OCI-LY1 (cell line): Measurements from ENCODE around the gene COX10.

Experiments
- CTCF ChIP-seq: fragments of 200-600 bp; sonication (generic), shearing (Covaris generic); IDR thresholded peaks from 2 replicates; pipeline ENCODE4 v1.5.1; 2017; ENCODE audit warnings: mild to moderate bottlenecking, antibody characterized with exemption, low read length, moderate library complexity, mixed read lengths
- EZH2 ChIP-seq: fragments of 200-600 bp; sonication (generic), shearing (Covaris generic); IDR thresholded peaks from 2 replicates; pipeline ENCODE4 v1.8.0; 2017; ENCODE audit warnings: borderline replicate concordance, mixed run types, mild to moderate bottlenecking, antibody characterized with exemption, low read length, moderate library complexity, mixed read lengths

DNA sequence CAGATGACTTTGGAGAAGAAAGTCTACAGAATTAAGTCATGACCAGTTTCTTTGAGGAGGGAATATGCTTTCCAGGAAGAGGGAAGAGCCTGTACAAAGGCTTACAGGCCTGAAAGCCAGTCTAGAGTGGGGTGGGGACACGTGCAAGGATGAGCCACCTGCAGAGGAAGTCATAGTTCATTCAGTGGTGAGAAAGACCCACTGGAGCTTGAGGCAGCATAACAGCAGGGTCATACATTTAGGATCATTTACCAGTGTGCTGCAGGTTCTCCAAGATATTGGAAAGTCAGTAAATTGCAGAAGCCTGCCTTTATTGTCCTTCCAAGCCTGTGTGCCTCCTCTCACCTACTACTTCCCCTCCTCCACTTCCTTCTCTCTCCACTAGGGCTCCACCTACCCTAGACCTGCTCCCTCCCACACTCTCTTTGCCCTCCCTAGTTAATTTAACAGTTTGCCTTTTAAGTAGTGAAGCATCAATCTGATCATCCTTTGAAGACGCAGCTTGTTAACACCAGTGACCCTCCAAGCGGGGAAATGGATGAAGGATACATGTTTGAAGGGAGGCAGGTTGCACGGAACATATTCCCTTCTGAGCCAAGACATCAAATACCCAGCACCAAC, 127.2 kb downstream of the COX10 start:
- TF ChIP-seq CTCF: peak; percentile 39; the same call in 1 of the 2 replicates
- TF ChIP-seq EZH2: no peak
